ENCODE results near the gene OSCAR.

Gene OSCAR

DNA sequence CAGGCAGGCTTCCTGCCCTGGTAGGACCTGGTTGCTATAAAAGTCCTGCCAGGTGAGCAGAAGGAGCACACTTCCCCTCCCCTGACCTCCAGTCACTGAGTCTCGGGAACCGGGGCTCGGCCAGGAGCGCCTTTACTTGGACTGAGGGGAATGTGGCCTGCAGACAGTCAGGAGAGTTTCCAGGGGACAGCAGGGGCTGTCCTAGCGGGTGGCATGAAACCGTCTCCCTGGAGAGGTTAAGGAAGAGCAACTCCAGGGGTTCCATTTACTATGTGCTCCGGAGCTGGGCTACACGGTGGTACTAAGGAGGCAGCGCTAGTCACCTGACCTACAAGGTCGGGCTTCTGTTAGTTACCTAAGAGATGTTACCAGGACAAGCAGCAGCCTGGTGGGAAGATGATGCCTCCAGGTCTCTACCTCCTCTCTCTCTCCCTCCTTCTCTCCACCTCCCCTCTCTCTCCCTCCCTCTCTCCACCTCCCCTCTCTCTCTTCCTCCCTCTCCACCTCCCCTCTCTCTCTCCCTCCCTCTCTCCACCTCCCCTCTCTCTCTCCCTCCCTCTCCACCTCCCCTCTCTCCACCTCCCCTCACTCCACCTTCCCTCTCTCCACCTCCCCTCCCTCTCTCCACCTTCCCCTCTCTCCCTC is 32.8 kb upstream of the OSCAR start:
- H3K4me3 ChIP-seq (ENCODE audit: low read length): no peak overlapping the region
- no peak for DNase-seq (ENCODE audit: low read depth)
- TF ChIP-seq, protein P1, sequence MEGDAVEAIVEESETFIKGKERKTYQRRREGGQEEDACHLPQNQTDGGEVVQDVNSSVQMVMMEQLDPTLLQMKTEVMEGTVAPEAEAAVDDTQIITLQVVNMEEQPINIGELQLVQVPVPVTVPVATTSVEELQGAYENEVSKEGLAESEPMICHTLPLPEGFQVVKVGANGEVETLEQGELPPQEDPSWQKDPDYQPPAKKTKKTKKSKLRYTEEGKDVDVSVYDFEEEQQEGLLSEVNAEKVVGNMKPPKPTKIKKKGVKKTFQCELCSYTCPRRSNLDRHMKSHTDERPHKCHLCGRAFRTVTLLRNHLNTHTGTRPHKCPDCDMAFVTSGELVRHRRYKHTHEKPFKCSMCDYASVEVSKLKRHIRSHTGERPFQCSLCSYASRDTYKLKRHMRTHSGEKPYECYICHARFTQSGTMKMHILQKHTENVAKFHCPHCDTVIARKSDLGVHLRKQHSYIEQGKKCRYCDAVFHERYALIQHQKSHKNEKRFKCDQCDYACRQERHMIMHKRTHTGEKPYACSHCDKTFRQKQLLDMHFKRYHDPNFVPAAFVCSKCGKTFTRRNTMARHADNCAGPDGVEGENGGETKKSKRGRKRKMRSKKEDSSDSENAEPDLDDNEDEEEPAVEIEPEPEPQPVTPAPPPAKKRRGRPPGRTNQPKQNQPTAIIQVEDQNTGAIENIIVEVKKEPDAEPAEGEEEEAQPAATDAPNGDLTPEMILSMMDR (conservative IDR thresholded peaks at IDR 0.05; ENCODE audit: low read depth, low read length): no peak

DNA sequence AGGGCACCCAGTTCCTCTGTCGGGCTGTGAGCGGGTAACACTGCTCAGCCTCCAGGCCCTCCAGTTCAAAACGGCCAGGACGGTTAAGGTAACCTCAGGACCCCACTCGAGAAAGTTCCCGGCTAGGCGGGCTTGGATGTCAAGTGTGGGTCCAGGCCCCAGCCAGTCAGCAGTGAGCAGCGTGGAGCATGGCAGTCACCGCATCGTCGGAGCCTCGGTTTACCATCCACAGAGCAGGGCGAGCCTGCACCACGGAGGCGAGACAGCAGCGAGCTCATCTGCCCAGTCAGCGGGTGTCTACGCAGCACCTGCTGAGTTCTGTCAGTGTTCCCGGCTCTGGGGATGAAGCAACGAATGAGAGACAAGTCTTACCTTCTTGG is 29.0 kb upstream of the OSCAR start:
- no peak for DNase-seq (ENCODE audit: low read depth)
- no peak overlapping the region for H3K4me3 ChIP-seq (ENCODE audit: low read length)
- TF ChIP-seq, protein P1 (conservative IDR thresholded peaks at IDR 0.05; ENCODE audit: low read depth, low read length): no peak

GRCh38 chr19:54128796-54129616 is 28.4 kb upstream of the OSCAR start:
- no peak for DNase-seq (ENCODE audit: low read depth)
- no peak overlapping the region for H3K4me3 ChIP-seq (ENCODE audit: low read length)
- TF ChIP-seq, protein P1 (conservative IDR thresholded peaks at IDR 0.05; ENCODE audit: low read depth, low read length): no peak

DNA sequence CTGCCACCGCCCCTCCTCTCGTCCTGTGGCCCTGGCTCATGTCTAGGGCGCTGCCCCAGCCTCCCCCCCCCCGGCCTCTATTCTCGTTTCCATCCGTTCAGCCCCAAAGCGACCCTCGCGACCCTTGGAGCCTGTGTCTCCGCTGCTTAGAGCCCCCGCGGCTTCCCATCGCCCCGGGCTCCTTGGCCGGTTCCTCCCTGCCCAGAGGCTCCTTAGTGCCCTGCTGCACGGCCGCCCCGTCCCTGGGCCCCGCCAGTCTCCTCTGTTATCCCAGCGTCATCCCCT is 27.8 kb upstream of the OSCAR start:
- DNase-seq (ENCODE audit: low read depth): no peak
- TF ChIP-seq, protein P1 (conservative IDR thresholded peaks at IDR 0.05; ENCODE audit: low read depth, low read length): no peak
- no peak overlapping the region for H3K4me3 ChIP-seq (ENCODE audit: low read length)

DNA sequence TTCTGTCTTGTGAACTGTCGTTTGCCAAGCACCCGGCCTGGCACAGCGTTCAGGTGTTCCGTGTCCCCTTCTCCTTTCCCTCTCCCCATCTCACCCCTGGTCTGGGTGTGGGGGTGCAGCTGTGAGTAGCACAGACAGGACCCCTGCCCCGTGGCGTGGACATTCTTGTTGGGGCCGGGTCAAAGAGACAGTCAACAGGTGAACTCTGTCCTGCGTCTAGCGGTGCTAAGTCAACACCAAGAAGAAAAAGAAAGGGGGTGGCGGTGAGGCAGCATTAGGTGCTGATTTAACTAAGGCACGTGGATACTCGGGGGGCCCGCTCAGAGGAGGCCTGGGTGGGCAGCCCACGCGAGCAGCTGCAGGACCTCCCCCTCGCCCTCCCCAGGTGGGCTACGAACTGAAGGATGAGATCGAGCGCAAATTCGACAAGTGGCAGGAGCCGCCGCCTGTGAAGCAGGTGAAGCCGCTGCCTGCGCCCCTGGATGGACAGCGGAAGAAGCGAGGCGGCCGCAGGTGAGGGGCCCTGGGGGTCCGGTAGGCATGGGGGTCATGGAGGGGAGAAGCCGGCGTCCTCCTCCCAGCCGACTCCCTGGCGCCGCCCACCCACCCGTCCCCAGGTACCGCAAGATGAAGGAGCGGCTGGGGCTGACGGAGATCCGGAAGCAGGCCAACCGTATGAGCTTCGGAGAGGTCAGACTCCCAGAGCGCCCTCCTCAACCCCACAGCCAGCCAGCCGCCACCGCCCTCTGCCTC is 27.3 kb upstream of the OSCAR start:
- DNase-seq (ENCODE audit: low read depth): no peak
- TF ChIP-seq, protein P1 (conservative IDR thresholded peaks at IDR 0.05; ENCODE audit: low read depth, low read length): no peak
- no peak overlapping the region for H3K4me3 ChIP-seq (ENCODE audit: low read length)

- no peak overlapping the region for H3K4me3 ChIP-seq (ENCODE audit: low read length)
- DNase-seq (ENCODE audit: low read depth): no peak
Observed at GRCh38 chr19:54125713-54126112, 25.1 kb upstream of the OSCAR start.

More at GRCh38 chr19:54125713-54126112, 25.1 kb upstream of the OSCAR start:
- TF ChIP-seq, protein P1 (conservative IDR thresholded peaks at IDR 0.05; ENCODE audit: low read depth, low read length): no peak

Measured in retinal pigment epithelial cell (primary cell).